T-helper 2 cell (primary cell): ENCODE data around the gene CCDC146.
"Not testable (repeated sequence)": the region's sequence is repeated elsewhere in the genome, so short reads cannot be mapped to it uniquely, and the experiment has no call there.

Source experiments
- DNase-seq, 5 experiments: peaks; one replicate each; pipeline versions ENCODE4 v3.0.0 to v3.0.0-alpha.2; 2012 to 2022

Gene CCDC146

GRCh38 chr7:77334039-77334438, 211.6 kb downstream of the CCDC146 start:
- not testable (repeated sequence) for DNase-seq

DNA sequence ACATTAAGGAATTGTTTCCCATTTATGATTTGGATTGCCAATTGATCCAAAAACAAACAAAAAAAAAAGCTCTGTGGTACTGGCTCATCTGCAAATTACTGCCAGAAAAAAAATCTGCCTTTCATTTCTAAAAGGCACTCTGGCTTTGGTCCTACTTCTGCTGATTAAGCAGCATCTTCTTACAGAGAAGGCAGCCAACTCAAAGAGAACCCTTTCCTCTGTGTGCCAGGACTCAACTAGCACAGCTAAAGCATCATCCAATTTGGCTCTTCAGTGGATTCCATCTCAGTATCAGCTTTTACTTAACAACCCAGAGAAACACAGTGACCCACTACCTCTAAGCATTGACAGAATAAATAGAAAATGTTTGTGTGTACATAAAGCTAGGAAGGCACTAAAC, 213.2 kb downstream of the CCDC146 start:
- DNase-seq = no peak

DNA sequence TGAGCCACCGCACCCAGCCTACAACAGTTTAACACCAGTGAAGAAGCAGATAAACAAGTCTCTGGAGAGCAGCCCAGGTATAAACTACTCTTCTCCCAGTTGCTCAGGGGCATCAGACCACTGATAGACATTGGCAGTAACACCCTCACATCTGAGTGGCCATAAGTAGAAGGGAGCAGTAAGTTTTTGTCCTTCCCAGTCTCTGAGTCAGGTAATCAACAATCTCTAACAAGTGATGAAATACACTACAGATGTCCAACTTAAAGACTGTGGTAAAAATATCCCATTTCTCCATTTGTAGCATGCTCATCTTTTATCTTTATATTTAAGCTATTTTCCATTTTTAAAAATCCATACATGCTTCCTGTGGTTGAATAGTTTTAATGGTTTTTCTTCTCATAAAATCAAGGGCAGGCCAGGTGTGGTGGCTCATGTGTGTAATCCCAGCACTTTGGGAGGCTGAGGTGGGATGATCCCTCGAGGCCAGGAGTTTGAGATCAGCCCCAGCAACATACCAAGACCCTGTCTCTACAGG, 215.1 kb downstream of the CCDC146 start:
- no peak for DNase-seq

DNA sequence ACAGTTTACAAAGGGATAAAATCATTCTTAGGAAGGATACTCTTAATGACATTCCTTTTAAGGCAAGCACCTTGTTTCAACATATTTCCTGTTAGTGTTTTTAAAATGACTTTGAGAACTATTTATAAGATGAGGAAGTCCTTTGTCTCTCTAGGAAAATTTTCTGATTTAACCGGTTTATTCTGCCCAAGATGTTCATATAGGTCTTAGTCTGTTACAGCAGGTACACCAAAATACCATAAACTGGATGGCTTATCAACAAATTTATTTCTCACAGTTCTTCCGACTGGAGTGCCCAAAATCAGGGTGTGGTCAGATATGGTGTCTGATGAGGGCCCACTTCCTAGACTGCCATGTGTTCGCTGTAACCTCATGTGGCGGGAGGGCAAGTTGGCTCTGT, 215.8 kb downstream of the CCDC146 start:
- DNase-seq = no peak

- DNase-seq = no peak
These were observed 216.6 kb downstream of the CCDC146 start for GRCh38 chr7:77338883-77339629.

- DNase-seq = no peak
These were observed 217.3 kb downstream of the CCDC146 start for GRCh38 chr7:77339726-77340125.
